DOHH2 (cell line): Measurements from ENCODE around the gene CCDC102A.

Experiments used
- EZH2phosphoT487 ChIP-seq: fragments of 200-600 bp; sonication (generic); IDR thresholded peaks from 2 replicates; pipeline ENCODE4 v1.6.1; 2017; ENCODE audit warnings: borderline replicate concordance, mild to moderate bottlenecking, antibody characterized with exemption, low read length, moderate library complexity, mixed read lengths
- TF ChIP-seq, protein P1 (sequence below): fragments of 200-600 bp; sonication (generic); IDR thresholded peaks from one replicate; pipeline ENCODE4 v1.5.1; 2014; ENCODE audit warnings: antibody characterized with exemption, mild to moderate bottlenecking, low read depth, low read length; ENCODE audit not compliant: poor library complexity, severe bottlenecking

DNA sequence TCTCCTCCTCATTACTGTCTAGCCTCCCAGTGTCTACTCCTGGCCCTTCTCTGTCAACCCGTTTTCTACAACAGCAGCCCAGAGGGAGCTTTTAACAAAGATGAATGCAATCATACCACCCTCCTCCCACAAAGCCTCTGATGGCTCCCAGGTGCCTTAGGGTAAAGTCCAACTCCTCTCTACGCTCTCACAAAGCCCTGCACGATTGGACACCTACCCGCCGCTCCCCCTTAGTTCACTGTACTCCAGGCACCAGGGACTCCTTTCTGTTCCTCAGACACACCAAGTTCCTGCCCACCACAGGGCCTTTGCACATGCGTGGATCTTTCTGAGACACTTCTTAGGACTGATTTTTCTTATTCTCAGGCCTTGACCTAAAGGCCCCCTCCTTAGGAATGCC is 17.4 kb downstream of the CCDC102A start:
- TF ChIP-seq, protein P1, sequence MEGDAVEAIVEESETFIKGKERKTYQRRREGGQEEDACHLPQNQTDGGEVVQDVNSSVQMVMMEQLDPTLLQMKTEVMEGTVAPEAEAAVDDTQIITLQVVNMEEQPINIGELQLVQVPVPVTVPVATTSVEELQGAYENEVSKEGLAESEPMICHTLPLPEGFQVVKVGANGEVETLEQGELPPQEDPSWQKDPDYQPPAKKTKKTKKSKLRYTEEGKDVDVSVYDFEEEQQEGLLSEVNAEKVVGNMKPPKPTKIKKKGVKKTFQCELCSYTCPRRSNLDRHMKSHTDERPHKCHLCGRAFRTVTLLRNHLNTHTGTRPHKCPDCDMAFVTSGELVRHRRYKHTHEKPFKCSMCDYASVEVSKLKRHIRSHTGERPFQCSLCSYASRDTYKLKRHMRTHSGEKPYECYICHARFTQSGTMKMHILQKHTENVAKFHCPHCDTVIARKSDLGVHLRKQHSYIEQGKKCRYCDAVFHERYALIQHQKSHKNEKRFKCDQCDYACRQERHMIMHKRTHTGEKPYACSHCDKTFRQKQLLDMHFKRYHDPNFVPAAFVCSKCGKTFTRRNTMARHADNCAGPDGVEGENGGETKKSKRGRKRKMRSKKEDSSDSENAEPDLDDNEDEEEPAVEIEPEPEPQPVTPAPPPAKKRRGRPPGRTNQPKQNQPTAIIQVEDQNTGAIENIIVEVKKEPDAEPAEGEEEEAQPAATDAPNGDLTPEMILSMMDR, result no peak
- no peak for TF ChIP-seq EZH2phosphoT487
